H1 (cell line): ENCODE measurements around the gene TBCE. TPM values are rescaled to one million over a fixed set of nuclear protein-coding genes. Genes with fewer than 3 reads are reported as not detected.
A peak's percentile ranks its signal among the peaks of the same experiment; 100 is the strongest.

Experiments used
- CTCF ChIA-PET: fragments of 300-600 bp; sonication (Branson Sonifier 250); formaldehyde crosslinking; loops from one replicate; lab custom pipeline; 2021; ENCODE audit not compliant: partially characterized antibody; lab: Charles Lee
- POLR2A ChIA-PET: fragments of 300-600 bp; sonication (Branson Sonifier 250); formaldehyde crosslinking; loops from one replicate; lab custom pipeline; 2021; ENCODE audit warnings: inconsistent platforms; ENCODE audit not compliant: partially characterized antibody; lab: Charles Lee
- DNase-seq, 2 experiments: peaks; one replicate each; pipeline versions ENCODE4 v3.0.0 to v3.0.0-alpha.2; 2010 to 2022; ENCODE audit warnings: low spot score in 2 of 2, low read depth in 1 of 2, mixed read lengths in 1 of 2
- FAIRE-seq: peaks from 2 replicates; lab custom pipeline; 2011; peaks lifted over from hg19 to GRCh38; lab: Jason Lieb, UNC
- H2AFZ ChIP-seq: 2 replicates; pipeline ENCODE4 v1.8.1; 2012; ENCODE audit warnings: low read length, inconsistent platforms
- H2AK5ac ChIP-seq: 2 replicates; pipeline ENCODE4 v1.6.1; 2013; ENCODE audit warnings: low read depth, low read length
- H2BK120ac ChIP-seq: replicated peaks from 2 replicates; pipeline ENCODE3; 2013; ENCODE audit warnings: low read depth, low read length, inconsistent platforms
- H2BK12ac ChIP-seq: 2 replicates; pipeline ENCODE4 v1.6.1; 2013; ENCODE audit warnings: low read depth, low read length
- H2BK15ac ChIP-seq: 2 replicates; pipeline ENCODE4 v1.6.1; 2013; ENCODE audit warnings: low read length
- H2BK20ac ChIP-seq: 2 replicates; pipeline ENCODE4 v1.6.1; 2013; ENCODE audit warnings: low read length
- H2BK5ac ChIP-seq: 2 replicates; pipeline ENCODE4 v1.6.1; 2013; ENCODE audit warnings: low read depth, low read length
- H3K14ac ChIP-seq: 2 replicates; pipeline ENCODE4 v1.6.1; 2013; ENCODE audit warnings: inconsistent platforms; ENCODE audit not compliant: insufficient read length
- H3K18ac ChIP-seq: 2 replicates; pipeline ENCODE4 v1.6.1; 2013; ENCODE audit warnings: low read length; ENCODE audit errors: extremely low read depth
- H3K23ac ChIP-seq: 2 replicates; pipeline ENCODE4 v1.6.1; 2013; ENCODE audit warnings: inconsistent platforms; ENCODE audit not compliant: insufficient read length
- H3K23me2 ChIP-seq: 2 replicates; pipeline ENCODE4 v1.6.1; 2013; ENCODE audit warnings: low read depth, low read length
- H3K27ac ChIP-seq: 2 replicates; pipeline ENCODE4 v1.6.1; 2011; ENCODE audit warnings: low read depth, low read length, inconsistent platforms
- H3K27me3 ChIP-seq, 4 experiments: replicated peaks in 1 of 4; 1 replicate in 1 of 4; 2 replicates in 3 of 4; pipeline versions ENCODE4 v1.6.1 to v1.8.1; 2011 to 2013; ENCODE audit warnings: low read length in 3 of 4, mild to moderate bottlenecking in 3 of 4, inconsistent platforms in 2 of 4, mixed read lengths in 2 of 4, moderate library complexity in 1 of 4; ENCODE audit not compliant: control insufficient read depth in 3 of 4, insufficient read depth in 3 of 4; ENCODE audit errors: extremely low read depth in 1 of 4
- H3K36me3 ChIP-seq, 4 experiments: 2 replicates each; pipeline versions ENCODE4 v1.6.1 to v1.8.1; 2011 to 2013; ENCODE audit warnings: mild to moderate bottlenecking in 4 of 4, low read length in 3 of 4, moderate library complexity in 2 of 4, control low read depth in 1 of 4, inconsistent platforms in 1 of 4; ENCODE audit not compliant: insufficient read depth in 4 of 4, control insufficient read depth in 2 of 4
- H3K4ac ChIP-seq: replicated peaks from 2 replicates; pipeline ENCODE3; 2013; ENCODE audit warnings: low read length, low read depth, mixed read lengths, inconsistent platforms; ENCODE audit not compliant: insufficient read length
- H3K4me1 ChIP-seq, 4 experiments: replicated peaks in 1 of 4; 1 replicate in 1 of 4; 2 replicates in 3 of 4; pipeline versions ENCODE4 v1.6.1 to v1.8.1; 2011 to 2013; ENCODE audit warnings: low read length in 3 of 4, inconsistent platforms in 2 of 4, mixed read lengths in 1 of 4; ENCODE audit not compliant: insufficient read depth in 4 of 4, control insufficient read depth in 3 of 4
- H3K4me2 ChIP-seq, 2 experiments: 2 replicates each; pipeline versions ENCODE4 v1.6.1 to v1.8.1; 2011 to 2013; ENCODE audit warnings: low read depth in 2 of 2, low read length in 2 of 2, control low read depth in 1 of 2, inconsistent platforms in 1 of 2, mild to moderate bottlenecking in 1 of 2; ENCODE audit not compliant: insufficient read depth in 1 of 2
- H3K4me3 ChIP-seq, 4 experiments: fragments of 200-600, 300-600 bp in 1 of 4; sonication (generic), shearing (Covaris generic), sonication (Bioruptor Twin) in 1 of 4; 2 replicates each; pipeline versions ENCODE4 v1.5.1 to v1.8.1; 2011 to 2016; ENCODE audit warnings: low read length in 4 of 4, low read depth in 3 of 4, control low read depth in 2 of 4, inconsistent platforms in 2 of 4, mild to moderate bottlenecking in 2 of 4, mixed read lengths in 1 of 4, moderate library complexity in 1 of 4; ENCODE audit not compliant: insufficient read depth in 2 of 4; ENCODE audit errors: extremely low read depth in 1 of 4
- H3K56ac ChIP-seq: replicated peaks from 2 replicates; pipeline ENCODE3; 2013; ENCODE audit warnings: low read depth, mild to moderate bottlenecking, mixed read lengths, low read length, inconsistent platforms; ENCODE audit not compliant: insufficient read length
- H3K79me1 ChIP-seq: 2 replicates; pipeline ENCODE4 v1.6.1; 2013; ENCODE audit warnings: low read depth, low read length, control low read depth
- H3K79me2 ChIP-seq, 2 experiments: 2 replicates each; pipeline versions ENCODE4 v1.6.1 to v1.8.1; 2012 to 2013; ENCODE audit warnings: low read length in 2 of 2, mild to moderate bottlenecking in 2 of 2, inconsistent platforms in 1 of 2; ENCODE audit not compliant: insufficient read depth in 2 of 2, control insufficient read depth in 1 of 2
- H3K9ac ChIP-seq, 4 experiments: replicated peaks in 1 of 4; 1 replicate in 1 of 4; 2 replicates in 3 of 4; pipeline versions ENCODE4 v1.6.1 to v1.8.1; 2011 to 2013; ENCODE audit warnings: low read depth in 3 of 4, low read length in 3 of 4, control low read depth in 2 of 4, mild to moderate bottlenecking in 2 of 4, moderate library complexity in 2 of 4, inconsistent platforms in 1 of 4; ENCODE audit errors: extremely low read depth in 1 of 4
- H3K9me3 ChIP-seq, 2 experiments: 2 replicates each; pipeline versions ENCODE4 v1.6.1 to v1.8.1; 2012 to 2013; ENCODE audit warnings: mild to moderate bottlenecking in 2 of 2, moderate library complexity in 2 of 2, control low read depth in 1 of 2, inconsistent platforms in 1 of 2, low read depth in 1 of 2, low read length in 1 of 2, mixed read lengths in 1 of 2; ENCODE audit not compliant: insufficient read depth in 2 of 2
- H4K20me1 ChIP-seq, 2 experiments: replicated peaks in 1 of 2; 2 replicates each; pipeline versions ENCODE3 to v1.8.1; 2011 to 2013; ENCODE audit warnings: inconsistent platforms in 2 of 2, low read length in 2 of 2, mild to moderate bottlenecking in 1 of 2; ENCODE audit not compliant: insufficient read depth in 2 of 2, control insufficient read depth in 1 of 2
- H4K5ac ChIP-seq: 2 replicates; pipeline ENCODE4 v1.6.1; 2013; ENCODE audit warnings: low read length, low read depth, mixed read lengths, inconsistent platforms; ENCODE audit not compliant: insufficient read length
- H4K8ac ChIP-seq: 2 replicates; pipeline ENCODE4 v1.8.0; 2013; ENCODE audit warnings: mild to moderate bottlenecking, moderate library complexity, low read length, inconsistent platforms; ENCODE audit not compliant: insufficient read depth; ENCODE audit errors: extremely low read depth
- H4K91ac ChIP-seq: replicated peaks from 2 replicates; pipeline ENCODE3; 2013; ENCODE audit warnings: low read length, mixed read lengths, inconsistent platforms; ENCODE audit not compliant: insufficient read length
- ZNF274 ChIP-seq: IDR thresholded peaks from 2 replicates; pipeline ENCODE4 v1.7.0; 2012; ENCODE audit warnings: low read length, borderline replicate concordance; ENCODE audit errors: extremely low read depth
- WGBS, 2 experiments: shearing (Covaris generic) in 1 of 2; methylation state at CpG; one replicate each; pipeline versions ENCODE4 v1.1.6 to v1.1.7; 2013 to 2015; ENCODE audit warnings: low lambda C conversion rate in 2 of 2, mixed read lengths in 2 of 2, inconsistent platforms in 1 of 2, low coverage in 1 of 2, missing lambda C conversion rate in 1 of 2; ENCODE audit not compliant: insufficient replicate concordance in 2 of 2, insufficient coverage in 1 of 2, insufficient read length in 1 of 2; ENCODE audit errors: extremely low coverage in 1 of 2, missing lambda C conversion rate in 1 of 2; 5-methylcytosine and 5-hydroxymethylcytosine counted together
- polyA plus RNA-seq, 7 experiments: library from polyadenylated mRNA; depleted of rRNA in 3 of 7; stranded (reverse) in 5 of 7; unstranded in 2 of 7; fragments of >200 nt in 5 of 7; fragments of 200-250 nt in 2 of 7; gene quantifications; 1 replicate in 5 of 7; 2 replicates in 1 of 7; 4 replicates in 1 of 7; pipeline versions ENCODE4 v1.2.1 to v1.2.3, GENCODE V29; 2011 to 2013; ENCODE audit warnings: missing spikeins in 2 of 7, mixed read lengths in 2 of 7
- total RNA-seq: library from RNA; stranded (reverse); fragmentation: NEBNext Ultra II Directional; extraction: Animal tissue kit (Norgen Biotek cat#: 25700); gene quantifications from 2 replicates; pipeline ENCODE4 v1.2.1, GENCODE V29; 2021

The TBCE gene
- total and polyA plus RNA-seq, 2 of the 8 experiments (the other 6 are each of a cell fraction or from before 2014, with no cell fraction given), result 22.7 to 42.9 TPM

- peak in 1 of 2 experiments; percentile 33 for DNase-seq
- Histone ChIP-seq H3K4ac (no peak overlapping the region), H3K27ac (no peak overlapping the region), H4K8ac (no peak overlapping the region), H3K79me2 (no peaks in the 10 kb centered on the region; a peak in 1 of 4 replicates), H2BK12ac (no peak overlapping the region), H3K4me1 (no peaks in the 10 kb centered on the region), H4K91ac (no peak overlapping the region), H3K56ac (no peak overlapping the region), H3K79me1 (no peaks in the 10 kb centered on the region), H2BK20ac (no peak overlapping the region), H2AFZ (no peak overlapping the region), H3K4me2 (no peak overlapping the region), H3K9ac (no peak overlapping the region), H2BK5ac (no peak overlapping the region), H2AK5ac (no peak overlapping the region), H2BK15ac (no peak overlapping the region), H3K23me2 (no peaks in the 10 kb centered on the region), H3K14ac (no peak overlapping the region), H3K4me3 (no peak overlapping the region), H4K20me1 (peaks cover 0 to 1% of the 10 kb centered on the region in 2 experiments), H4K5ac (no peak overlapping the region), H3K27me3 (no peaks in the 10 kb centered on the region), H3K23ac (no peak overlapping the region), H2BK120ac (no peak overlapping the region), H3K36me3 (peaks cover 0 to 3% (median 0%) of the 10 kb centered on the region in 4 experiments; a peak in 1 of 8 replicates), H3K18ac (no peak overlapping the region), H3K9me3 (no peaks in the 10 kb centered on the region)
- CTCF ChIA-PET, result interaction anchor here (1.0 to 1.3 kb wide), 2 partner anchors 9 to 165 kb away, joined by 3 to 8 read pairs; no protein-coding TSS in a partner anchor
- POLR2A ChIA-PET, result no interaction called here
- WGBS, 2 experiments, result 92% methylated on average over 5 of the region's 5 CpGs; no CpG with 5 or more reads in 1 of the 2 experiments
- no peak for TF ChIP-seq ZNF274
- FAIRE-seq, result no peak
These were observed 40.2 kb downstream of the TBCE start for GRCh38 chr1:235407419-235407818.
